Measurements from ENCODE around the gene HAPLN3. TPM values are rescaled to one million over a fixed set of nuclear protein-coding genes. Genes with fewer than 3 reads are reported as not detected.
"Not testable (repeated sequence)": the region's sequence is repeated elsewhere in the genome, so short reads cannot be mapped to it uniquely, and the experiment has no call there.

HAPLN3 gene
- total RNA-seq, 1 experiment from 2014 or later = 8.8 TPM

DNA sequence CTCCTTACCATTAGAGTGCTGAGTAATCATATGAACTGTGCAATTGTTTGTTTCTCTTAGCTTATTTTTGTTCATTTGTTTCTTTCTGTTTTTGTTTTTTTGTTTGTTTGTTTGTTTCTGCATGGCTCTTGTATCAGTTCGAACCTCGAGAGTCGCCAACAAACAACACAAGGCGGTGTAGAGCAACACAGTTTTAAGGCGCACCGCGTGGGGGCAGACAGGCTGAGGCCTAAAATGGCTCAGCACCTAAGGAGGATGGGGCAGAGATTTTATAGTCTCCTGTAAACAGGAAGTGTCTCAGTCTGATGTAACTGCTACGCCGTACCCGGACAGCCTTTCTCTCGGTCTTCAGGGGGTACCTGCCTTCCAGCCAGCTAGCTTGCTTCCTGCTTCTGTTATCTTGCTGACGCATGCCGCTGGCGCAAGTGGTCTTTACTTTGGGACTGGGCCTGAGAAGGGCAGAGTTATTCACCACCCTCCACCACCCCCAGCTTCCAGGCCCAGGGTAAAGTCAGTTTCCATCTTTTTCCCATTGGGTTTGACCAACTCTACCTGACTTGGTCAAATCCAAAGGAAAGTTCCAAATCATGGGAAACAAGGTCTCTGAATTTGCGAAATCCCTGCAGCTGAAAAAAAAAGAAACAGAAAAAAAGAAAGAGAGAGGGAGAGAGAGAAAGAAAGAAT lies 43.6 kb upstream of the HAPLN3 start:
- CTCF ChIA-PET = interaction anchor here (0.6 kb wide), 1 partner anchor 454 kb away, joined by 3 read pairs; no protein-coding TSS in a partner anchor

GRCh38 chr15:88934449-88934848 lies 39.1 kb upstream of the HAPLN3 start:
- H3K4me1 Mint-ChIP-seq (ENCODE audit: low read depth, unreplicated experiment); intact Hi-C loops (cut with micrococcal nuclease; ENCODE audit: unreplicated experiment): not testable (repeated sequence)

More for the DNA sequence above, 43.6 kb upstream of the HAPLN3 start:
- intact Hi-C loops (cut with micrococcal nuclease; ENCODE audit: unreplicated experiment) = no loop called here
- H3K9me3 Mint-ChIP-seq (ENCODE audit: low read depth, unreplicated experiment) = no peaks in the 10 kb centered on the region
- H3K36me3 Mint-ChIP-seq (ENCODE audit: insufficient read depth, unreplicated experiment) = no peaks in the 10 kb centered on the region
- H3K4me1 Mint-ChIP-seq (ENCODE audit: low read depth, unreplicated experiment) = no peaks in the 10 kb centered on the region
- TF ChIP-seq, protein P1, sequence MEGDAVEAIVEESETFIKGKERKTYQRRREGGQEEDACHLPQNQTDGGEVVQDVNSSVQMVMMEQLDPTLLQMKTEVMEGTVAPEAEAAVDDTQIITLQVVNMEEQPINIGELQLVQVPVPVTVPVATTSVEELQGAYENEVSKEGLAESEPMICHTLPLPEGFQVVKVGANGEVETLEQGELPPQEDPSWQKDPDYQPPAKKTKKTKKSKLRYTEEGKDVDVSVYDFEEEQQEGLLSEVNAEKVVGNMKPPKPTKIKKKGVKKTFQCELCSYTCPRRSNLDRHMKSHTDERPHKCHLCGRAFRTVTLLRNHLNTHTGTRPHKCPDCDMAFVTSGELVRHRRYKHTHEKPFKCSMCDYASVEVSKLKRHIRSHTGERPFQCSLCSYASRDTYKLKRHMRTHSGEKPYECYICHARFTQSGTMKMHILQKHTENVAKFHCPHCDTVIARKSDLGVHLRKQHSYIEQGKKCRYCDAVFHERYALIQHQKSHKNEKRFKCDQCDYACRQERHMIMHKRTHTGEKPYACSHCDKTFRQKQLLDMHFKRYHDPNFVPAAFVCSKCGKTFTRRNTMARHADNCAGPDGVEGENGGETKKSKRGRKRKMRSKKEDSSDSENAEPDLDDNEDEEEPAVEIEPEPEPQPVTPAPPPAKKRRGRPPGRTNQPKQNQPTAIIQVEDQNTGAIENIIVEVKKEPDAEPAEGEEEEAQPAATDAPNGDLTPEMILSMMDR (IDR thresholded peaks at IDR 0.05; ENCODE audit: unreplicated experiment) = no peak
- H3K4me3 Mint-ChIP-seq (ENCODE audit: low read depth, unreplicated experiment) = no peak overlapping the region
- DNase-seq = no peak
- H3K27ac Mint-ChIP-seq (ENCODE audit: unreplicated experiment) = no peak overlapping the region
- peaks cover 30% of the 10 kb centered on the region for H3K27me3 Mint-ChIP-seq (ENCODE audit: unreplicated experiment)
- no TSS peak for BruUV-seq (replicated peaks)

GRCh38 chr15:88932875-88933330 lies 37.6 kb upstream of the HAPLN3 start:
- DNase-seq = no peak
- Mint-ChIP-seq H3K27me3 (ENCODE audit: unreplicated experiment) (peaks cover 42% of the 10 kb centered on the region), H3K27ac (ENCODE audit: unreplicated experiment) (no peak overlapping the region), H3K9me3 (ENCODE audit: low read depth, unreplicated experiment) (no peaks in the 10 kb centered on the region), H3K4me3 (ENCODE audit: low read depth, unreplicated experiment) (no peak overlapping the region), H3K36me3 (ENCODE audit: insufficient read depth, unreplicated experiment) (no peaks in the 10 kb centered on the region), H3K4me1 (ENCODE audit: low read depth, unreplicated experiment) (peaks cover 8% of the 10 kb centered on the region)
- intact Hi-C loops (cut with micrococcal nuclease; ENCODE audit: unreplicated experiment) = no loop called here
- no TSS peak for BruUV-seq (replicated peaks)
- CTCF ChIA-PET = interaction anchor here (0.7 kb wide), 1 partner anchor 95 kb away, joined by 7 read pairs; no protein-coding TSS in a partner anchor
- TF ChIP-seq, protein P1 (IDR thresholded peaks at IDR 0.05; ENCODE audit: unreplicated experiment) = no peak

More at GRCh38 chr15:88934449-88934848, 39.1 kb upstream of the HAPLN3 start:
- BruUV-seq (replicated peaks); H3K4me3 Mint-ChIP-seq (ENCODE audit: low read depth, unreplicated experiment); H3K36me3 Mint-ChIP-seq (ENCODE audit: insufficient read depth, unreplicated experiment); CTCF ChIA-PET; H3K9me3 Mint-ChIP-seq (ENCODE audit: low read depth, unreplicated experiment); DNase-seq; H3K27ac Mint-ChIP-seq (ENCODE audit: unreplicated experiment): not testable (repeated sequence)
- H3K27me3 Mint-ChIP-seq (ENCODE audit: unreplicated experiment) = peaks cover 42% of the 10 kb centered on the region

DNA sequence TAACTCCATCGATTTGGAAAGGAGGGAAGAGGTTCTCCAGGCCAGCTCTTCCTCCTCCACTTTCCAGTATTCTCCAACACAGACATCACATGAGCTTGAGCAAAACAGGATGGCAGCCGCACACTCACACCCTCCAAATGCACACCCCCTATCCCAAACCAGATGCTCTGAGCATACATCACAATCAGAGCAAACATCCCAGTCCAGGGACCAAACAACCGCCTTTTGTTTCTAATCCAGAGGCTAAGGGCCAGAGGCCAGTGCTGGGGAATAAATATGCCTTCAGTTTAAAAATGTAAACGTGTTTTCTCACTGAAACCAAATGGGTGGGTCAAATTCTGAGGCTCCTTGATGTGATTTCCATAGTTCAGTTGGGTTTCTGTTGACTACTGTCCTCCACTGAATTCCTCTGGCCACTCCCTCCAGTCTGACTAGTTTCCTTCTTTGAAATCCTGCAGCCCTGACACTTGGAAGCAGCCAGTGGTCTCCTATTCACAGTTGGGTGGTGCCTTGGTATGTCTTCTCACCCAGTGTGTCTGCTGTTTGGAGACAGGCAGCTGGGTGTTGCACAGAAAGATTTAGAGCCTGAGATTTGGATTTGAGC lies 37.0 kb upstream of the HAPLN3 start:
- no peak overlapping the region for H3K27ac Mint-ChIP-seq (ENCODE audit: unreplicated experiment)
- peaks cover 8% of the 10 kb centered on the region for H3K4me1 Mint-ChIP-seq (ENCODE audit: low read depth, unreplicated experiment)
- no peak for DNase-seq
- no TSS peak for BruUV-seq (replicated peaks)
- no peaks in the 10 kb centered on the region for H3K9me3 Mint-ChIP-seq (ENCODE audit: low read depth, unreplicated experiment)
- intact Hi-C loops (cut with micrococcal nuclease; ENCODE audit: unreplicated experiment) = no loop called here
- H3K36me3 Mint-ChIP-seq (ENCODE audit: insufficient read depth, unreplicated experiment) = no peaks in the 10 kb centered on the region
- TF ChIP-seq, protein P1 (IDR thresholded peaks at IDR 0.05; ENCODE audit: unreplicated experiment) = no peak
- H3K27me3 Mint-ChIP-seq (ENCODE audit: unreplicated experiment) = peaks cover 40% of the 10 kb centered on the region
- CTCF ChIA-PET = no interaction called here
- H3K4me3 Mint-ChIP-seq (ENCODE audit: low read depth, unreplicated experiment) = no peak overlapping the region

DNA sequence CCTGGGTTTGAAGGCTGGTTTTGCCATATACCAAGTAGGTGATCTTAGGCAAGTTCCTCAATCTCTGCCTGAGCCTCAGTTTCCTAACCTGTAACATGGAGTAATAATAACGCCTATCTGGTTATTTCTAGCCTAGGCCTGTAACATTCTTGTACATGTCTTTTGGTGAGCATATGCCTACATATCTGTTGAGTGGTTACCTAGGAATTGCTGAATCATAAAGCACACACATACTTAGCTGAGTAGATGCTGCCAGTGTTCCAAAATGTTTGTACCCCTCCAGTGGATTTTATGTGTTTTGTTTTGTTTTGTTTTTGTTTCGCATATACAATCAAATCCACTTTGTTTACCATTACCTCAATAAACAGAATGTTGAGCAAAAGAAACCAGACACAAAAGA lies 35.2 kb upstream of the HAPLN3 start:
- H3K36me3 Mint-ChIP-seq (ENCODE audit: insufficient read depth, unreplicated experiment) = no peaks in the 10 kb centered on the region
- CTCF ChIA-PET = no interaction called here
- peaks cover 8% of the 10 kb centered on the region for H3K4me1 Mint-ChIP-seq (ENCODE audit: low read depth, unreplicated experiment)
- intact Hi-C loops (cut with micrococcal nuclease; ENCODE audit: unreplicated experiment) = no loop called here
- H3K27me3 Mint-ChIP-seq (ENCODE audit: unreplicated experiment) = peaks cover 22% of the 10 kb centered on the region
- H3K4me3 Mint-ChIP-seq (ENCODE audit: low read depth, unreplicated experiment) = no peak overlapping the region
- no peak overlapping the region for H3K27ac Mint-ChIP-seq (ENCODE audit: unreplicated experiment)
- H3K9me3 Mint-ChIP-seq (ENCODE audit: low read depth, unreplicated experiment) = no peaks in the 10 kb centered on the region
- TF ChIP-seq, protein P1 (IDR thresholded peaks at IDR 0.05; ENCODE audit: unreplicated experiment) = no peak
- no peak for DNase-seq
- BruUV-seq (replicated peaks) = no TSS peak

- H3K27ac Mint-ChIP-seq (ENCODE audit: unreplicated experiment) = peak overlapping the region; percentile 58
- peaks cover 12% of the 10 kb centered on the region for H3K27me3 Mint-ChIP-seq (ENCODE audit: unreplicated experiment)
- BruUV-seq (replicated peaks); H3K4me3 Mint-ChIP-seq (ENCODE audit: low read depth, unreplicated experiment); H3K4me1 Mint-ChIP-seq (ENCODE audit: low read depth, unreplicated experiment); H3K36me3 Mint-ChIP-seq (ENCODE audit: insufficient read depth, unreplicated experiment); CTCF ChIA-PET; H3K9me3 Mint-ChIP-seq (ENCODE audit: low read depth, unreplicated experiment); intact Hi-C loops (cut with micrococcal nuclease; ENCODE audit: unreplicated experiment): not testable (repeated sequence)
- peak; percentile 44 for DNase-seq
Measured at GRCh38 chr15:88929358-88930098, 34.2 kb upstream of the HAPLN3 start.
